Activated CD8-positive, alpha-beta memory T cell treated with anti-CD3 and anti-CD28 coated beads, Interleukin-2, amount 50 U/mL, for 24 hours (primary cell): Measurements from ENCODE around the gene GRIN2B.

ENCODE experiments used
- DNase-seq: peaks from one replicate; pipeline ENCODE4 v3.0.0-alpha.2; 2020; ENCODE audit errors: extremely low read depth

Gene GRIN2B

GRCh38 chr12:13981296-13981962, at the start of gene GRIN2B:
Gene GRIN2B (minus strand): TSS chr12:13981602. CDS start chr12:13866208, 115,394 bp downstream.
- DNase-seq, result no peak

- no peak for DNase-seq
Measured at GRCh38 chr12:14026537-14026936, 45.1 kb upstream of the GRIN2B start.

GRCh38 chr12:14024591-14024990, 43.2 kb upstream of the GRIN2B start:
- DNase-seq, result no peak

DNA sequence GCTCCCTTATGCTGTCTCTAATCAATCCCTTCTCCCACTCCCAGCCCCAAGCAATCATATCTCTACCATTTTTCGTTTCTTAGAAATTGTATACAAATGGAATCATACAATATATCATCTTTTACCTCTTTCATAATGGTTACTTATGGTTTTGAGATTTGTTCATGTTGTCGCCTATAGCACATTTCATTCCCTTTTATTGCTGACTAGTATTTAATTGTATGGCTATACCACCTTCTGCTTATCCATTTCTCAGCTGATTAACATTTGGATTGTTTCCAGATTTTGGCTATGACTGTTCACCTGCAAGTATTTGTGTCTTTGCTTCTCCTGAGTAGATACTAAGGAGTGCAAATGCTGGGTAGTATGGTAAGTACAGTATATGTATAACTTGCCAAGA, 36.7 kb upstream of the GRIN2B start:
- DNase-seq, result no peak

- DNase-seq, result no peak
Measured at GRCh38 chr12:14010989-14011388, 29.6 kb upstream of the GRIN2B start.

DNA sequence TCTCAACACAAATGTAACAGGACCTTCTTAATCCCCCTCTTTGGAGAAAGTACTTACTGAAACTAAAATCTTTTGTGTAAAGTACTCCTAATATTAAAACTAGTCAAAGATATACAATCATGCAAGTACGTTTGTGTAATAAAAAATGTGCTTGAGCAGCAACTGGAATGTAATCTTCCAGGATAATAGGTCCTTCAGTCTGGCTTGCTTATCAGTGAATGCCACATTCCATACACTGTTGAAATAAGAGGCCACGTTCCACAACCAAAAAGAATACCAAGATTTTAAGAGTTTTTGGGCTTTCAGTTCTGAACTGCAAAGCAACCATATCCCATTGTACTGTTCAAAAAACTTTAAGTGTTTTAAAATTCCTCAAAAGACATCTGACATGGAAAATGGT, 26.2 kb upstream of the GRIN2B start:
- no peak for DNase-seq

GRCh38 chr12:13992585-13992984, 11.2 kb upstream of the GRIN2B start:
- DNase-seq, result no peak

DNA sequence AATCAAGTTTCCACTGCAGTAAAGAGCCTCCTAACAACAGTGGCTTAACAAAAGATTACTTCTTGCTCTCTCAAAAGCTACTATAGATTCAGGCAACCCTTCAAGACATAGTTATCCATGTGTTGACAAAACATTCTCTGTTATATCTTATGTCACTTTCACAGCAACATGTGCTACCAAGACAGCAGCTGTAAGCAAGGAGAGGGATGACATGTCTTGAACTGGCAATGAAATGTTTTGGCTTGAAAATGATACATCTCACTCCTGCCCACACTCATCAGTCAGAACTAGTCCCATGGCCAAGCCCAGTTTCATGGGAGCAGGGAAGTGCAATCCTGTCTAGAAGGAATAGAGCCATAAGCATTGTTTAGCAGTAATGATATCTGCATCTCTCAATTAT, 10.7 kb upstream of the GRIN2B start:
- no peak for DNase-seq

DNA sequence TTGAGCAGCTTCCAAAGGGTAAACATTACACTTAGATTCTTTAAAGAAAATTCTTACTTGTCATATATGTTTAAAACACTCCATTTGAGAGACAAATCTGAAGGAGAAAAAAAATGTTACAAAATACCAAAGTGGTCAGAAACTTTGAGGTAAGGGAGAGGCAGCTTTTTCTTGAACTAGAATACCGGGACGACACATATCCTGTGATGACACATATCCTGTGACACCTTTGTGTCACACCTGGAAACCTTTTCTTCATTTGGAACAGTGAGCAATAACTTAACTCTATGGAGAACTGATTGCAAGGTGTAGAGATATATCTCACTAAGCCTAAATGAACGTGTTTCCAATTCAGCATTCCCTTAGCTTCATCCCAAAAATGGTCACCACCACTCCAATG, 4.6 kb upstream of the GRIN2B start:
- no peak for DNase-seq

DNA sequence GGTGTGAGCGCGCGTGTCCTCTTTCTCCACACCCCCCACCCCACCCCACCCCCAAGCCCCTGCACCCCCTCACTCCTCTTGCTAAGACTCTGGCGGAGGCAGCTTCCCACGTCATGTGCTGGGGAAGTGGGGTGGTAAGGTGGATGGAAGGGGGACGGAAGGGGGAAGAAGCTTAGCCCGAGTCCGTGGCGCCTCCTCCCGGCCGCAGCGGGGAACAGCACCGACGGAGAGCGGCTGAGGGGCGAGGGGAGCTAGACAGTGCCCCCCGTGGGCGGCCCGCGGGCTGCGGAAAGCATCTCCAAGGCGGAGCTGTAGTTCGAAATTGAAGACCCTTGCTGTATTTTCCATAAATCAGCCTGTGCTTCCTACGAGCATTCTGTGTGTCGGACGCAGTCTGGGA, 588 bp upstream of the GRIN2B start:
- no peak for DNase-seq

GRCh38 chr12:13980538-13981295, 685 bp downstream of the GRIN2B start:
- no peak for DNase-seq

DNA sequence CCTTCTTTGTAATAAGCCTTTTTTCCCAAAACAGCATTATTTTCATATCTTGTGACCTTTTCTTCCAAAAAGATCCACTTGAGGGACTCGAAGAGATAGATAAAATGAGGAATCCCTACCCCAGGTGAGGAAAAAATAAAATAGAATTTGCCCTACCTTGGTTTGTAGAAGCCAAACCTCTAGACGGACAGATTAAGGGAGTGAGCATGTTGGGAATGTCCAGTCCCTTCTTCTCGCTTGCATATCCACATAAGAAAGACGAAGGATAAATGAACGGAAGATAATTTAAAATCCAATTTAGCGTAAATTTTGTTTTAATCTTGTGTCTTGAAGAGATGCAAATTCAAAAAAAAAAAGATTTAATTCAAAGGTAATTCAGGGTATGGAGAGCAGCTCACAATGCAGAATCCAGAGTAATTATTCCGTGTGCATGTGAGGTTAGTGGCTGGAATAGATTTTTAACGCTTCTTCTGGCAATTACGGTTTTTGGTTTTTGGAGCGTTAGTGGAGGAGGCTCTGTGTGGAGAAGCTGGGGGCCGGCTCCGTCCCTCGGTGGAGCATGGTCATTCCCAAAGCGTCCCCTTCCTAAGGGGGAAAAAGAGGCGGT, 1.5 kb downstream of the GRIN2B start:
- no peak for DNase-seq

GRCh38 chr12:13978876-13979275, 2.5 kb downstream of the GRIN2B start:
- DNase-seq, result no peak

DNA sequence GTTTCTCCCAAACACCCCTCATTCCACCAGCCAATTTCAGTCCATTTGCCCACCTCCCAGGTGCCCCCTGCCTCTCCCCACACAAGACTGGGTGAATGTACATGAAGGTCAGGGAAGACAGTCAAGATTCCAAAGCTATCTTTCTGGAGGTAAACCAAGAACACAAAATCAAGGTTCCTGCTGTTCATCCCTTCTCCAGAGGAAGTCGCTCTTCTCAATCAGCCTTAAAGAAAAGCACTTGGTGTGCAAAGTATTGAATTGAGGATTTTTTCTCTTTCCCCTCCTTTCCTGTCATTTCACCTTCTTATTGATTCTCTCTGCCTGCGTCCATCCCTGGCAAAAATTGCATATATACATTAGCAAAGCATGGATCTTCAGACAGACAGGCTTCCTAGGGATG, 4.5 kb downstream of the GRIN2B start:
- no peak for DNase-seq

GRCh38 chr12:13976028-13976584, 5.3 kb downstream of the GRIN2B start:
- DNase-seq, result no peak

GRCh38 chr12:13973996-13974395, 7.4 kb downstream of the GRIN2B start:
- DNase-seq, result no peak

GRCh38 chr12:13970803-13971202, 10.6 kb downstream of the GRIN2B start:
- no peak for DNase-seq

DNA sequence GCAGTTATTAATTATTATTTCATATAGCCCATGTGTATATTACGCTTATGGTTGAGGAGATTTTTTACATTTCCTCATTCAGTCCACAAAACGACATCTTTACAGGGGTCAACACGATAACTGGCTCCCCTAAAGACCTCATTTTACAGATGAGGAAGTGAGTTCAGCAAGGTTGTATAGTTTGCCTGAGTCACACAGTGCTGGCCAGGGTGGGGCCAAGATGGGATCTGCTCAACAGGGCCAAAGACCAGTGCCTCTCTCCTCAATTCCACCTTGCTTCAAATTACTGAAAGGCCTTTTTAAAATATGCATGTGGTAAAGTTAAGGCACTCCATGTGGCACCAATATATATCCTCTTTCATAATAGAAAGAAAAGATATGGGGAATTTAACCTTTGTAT, 13.1 kb downstream of the GRIN2B start:
- no peak for DNase-seq

GRCh38 chr12:13964666-13965065, 16.7 kb downstream of the GRIN2B start:
- no peak for DNase-seq

DNA sequence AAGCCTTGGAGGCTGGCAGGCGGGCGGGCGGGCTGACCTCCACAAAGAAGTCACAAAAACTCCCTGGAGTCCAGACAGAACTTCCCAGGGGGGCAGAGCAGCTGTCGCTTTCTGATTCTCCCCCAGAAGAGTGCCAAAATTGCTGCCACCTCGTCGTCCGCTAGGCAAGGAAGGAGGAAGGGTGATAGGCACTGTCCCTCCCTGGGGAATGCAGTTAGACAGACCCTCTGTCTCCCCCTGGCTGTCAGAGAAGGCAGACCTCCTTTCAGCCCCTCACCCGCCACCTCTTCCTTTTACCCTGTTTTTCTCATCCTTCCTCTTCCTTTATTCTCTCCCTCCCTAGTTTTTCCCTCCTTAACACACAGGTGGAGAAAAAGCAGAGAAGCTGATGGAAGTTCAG, 18.7 kb downstream of the GRIN2B start:
- no peak for DNase-seq

DNA sequence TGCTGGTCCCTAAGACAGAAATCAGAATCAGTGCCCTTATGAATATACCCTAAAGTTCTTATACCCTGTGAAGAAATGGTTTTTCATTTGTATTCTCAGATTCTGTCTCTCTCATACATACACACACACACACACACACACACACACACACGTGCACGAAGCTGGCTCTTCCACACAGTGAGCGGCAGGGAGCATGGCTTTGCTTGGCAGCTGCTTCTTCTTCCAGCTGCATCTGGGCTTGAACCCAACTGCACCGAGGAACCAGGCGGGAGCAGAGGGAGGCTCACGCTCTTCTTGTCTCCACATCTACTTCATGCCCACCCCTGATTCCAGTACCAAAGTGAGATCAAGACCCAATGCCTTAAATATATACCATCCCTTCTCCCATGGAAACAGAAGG, 19.4 kb downstream of the GRIN2B start:
- no peak for DNase-seq

- no peak for DNase-seq
Measured at GRCh38 chr12:13959131-13959723, 22.2 kb downstream of the GRIN2B start.
